SU-DHL-6 (cell line): ENCODE measurements around the gene ACTG1.

Experiments
- H2AFZ ChIP-seq: fragments of 200-600 bp; sonication (generic); 2 replicates; pipeline ENCODE4 v1.6.1; 2014; ENCODE audit warnings: low read depth, mild to moderate bottlenecking, moderate library complexity, mixed read lengths, antibody characterized with exemption, low read length; ENCODE audit not compliant: severe bottlenecking
- H3F3A ChIP-seq: fragments of 200-600 bp; shearing (Covaris generic); 2 replicates; pipeline ENCODE4 v1.6.0; 2016; ENCODE audit warnings: antibody characterized with exemption, mild to moderate bottlenecking; ENCODE audit not compliant: insufficient read depth
- H3K27ac ChIP-seq: fragments of 200-600 bp; sonication (generic); 2 replicates; pipeline ENCODE4 v1.5.1; 2016; ENCODE audit warnings: low read depth, mild to moderate bottlenecking, low read length, moderate library complexity, mixed read lengths
- H3K27me3 ChIP-seq: fragments of 200-600 bp; sonication (generic), shearing (Covaris generic); 2 replicates; pipeline ENCODE4 v1.6.0; 2014; ENCODE audit warnings: mild to moderate bottlenecking, low read length
- H3K36me3 ChIP-seq: fragments of 200-600 bp; sonication (generic); 2 replicates; pipeline ENCODE4 v1.6.1; 2014; ENCODE audit warnings: mild to moderate bottlenecking, low read length, mixed read lengths
- H3K4me2 ChIP-seq: fragments of 300-600, 200-600 bp; shearing (Covaris generic), sonication (generic); 2 replicates; pipeline ENCODE4 v1.6.0; 2014; ENCODE audit warnings: low read length, low read depth, mild to moderate bottlenecking; ENCODE audit not compliant: poor library complexity, severe bottlenecking
- H3K4me3 ChIP-seq: fragments of 200-600 bp; sonication (generic); 2 replicates; pipeline ENCODE4 v1.5.1; 2014; ENCODE audit warnings: antibody characterized with exemption, low read length, mild to moderate bottlenecking, mixed read lengths; ENCODE audit not compliant: insufficient read depth, poor library complexity, severe bottlenecking
- H3K79me2 ChIP-seq: fragments of 200-600 bp; sonication (generic); 2 replicates; pipeline ENCODE4 v1.6.1; 2014; ENCODE audit warnings: mild to moderate bottlenecking, low read length, moderate library complexity; ENCODE audit not compliant: insufficient read depth
- H3K9ac ChIP-seq: fragments of 200-600 bp; sonication (generic); 2 replicates; pipeline ENCODE4 v1.7.0; 2014; ENCODE audit warnings: mild to moderate bottlenecking, low read length
- H3K9me2 ChIP-seq: fragments of 200-600 bp; sonication (generic); replicated peaks from 2 replicates; pipeline ENCODE4 v1.6.1; 2014; ENCODE audit warnings: low read length; ENCODE audit not compliant: insufficient read depth
- H3K9me3 ChIP-seq: fragments of 200-600 bp; sonication (generic); 2 replicates; pipeline ENCODE4 v1.6.1; 2014; ENCODE audit warnings: low read length, mixed read lengths; ENCODE audit not compliant: insufficient read depth
- H4K20me1 ChIP-seq: fragments of 200-600 bp; sonication (generic); 2 replicates; pipeline ENCODE4 v1.6.1; 2014; ENCODE audit warnings: low read depth, mild to moderate bottlenecking, antibody characterized with exemption, low read length, moderate library complexity, mixed read lengths
- CTCF ChIP-seq: fragments of 200-600 bp; sonication (generic); IDR thresholded peaks from one replicate; pipeline ENCODE4 v1.5.1; 2017; ENCODE audit warnings: antibody characterized with exemption, mild to moderate bottlenecking, low read length, moderate library complexity; ENCODE audit not compliant: insufficient read depth, poor library complexity, severe bottlenecking
- EZH2phosphoT487 ChIP-seq: fragments of 200-600 bp; sonication (generic), shearing (Covaris generic); conservative IDR thresholded peaks from 2 replicates; pipeline ENCODE4 v1.6.1; 2018; ENCODE audit warnings: mild to moderate bottlenecking, antibody characterized with exemption, low read length, moderate library complexity, mixed read lengths

The ACTG1 gene

GRCh38 chr17:81544281-81544974 is 31.8 kb upstream of the ACTG1 start:
- H3K27me3 ChIP-seq = no peaks in the 10 kb centered on the region
- H3K4me2 ChIP-seq = no peak overlapping the region
- H3K27ac ChIP-seq = no peak overlapping the region
- H3F3A ChIP-seq = no peaks in the 10 kb centered on the region
- no peaks in the 10 kb centered on the region for H3K9me2 ChIP-seq
- no peaks in the 10 kb centered on the region for H3K36me3 ChIP-seq
- H4K20me1 ChIP-seq = no peaks in the 10 kb centered on the region
- TF ChIP-seq CTCF (no peak), EZH2phosphoT487 (no peak)
- H3K9me3 ChIP-seq = no peaks in the 10 kb centered on the region
- H3K9ac ChIP-seq = no peak overlapping the region
- H2AFZ ChIP-seq = no peak overlapping the region
- H3K79me2 ChIP-seq = no peaks in the 10 kb centered on the region
- H3K4me3 ChIP-seq = no peak overlapping the region

- H3K4me2 ChIP-seq = no peak overlapping the region
- H3K27ac ChIP-seq = no peak overlapping the region
- no peaks in the 10 kb centered on the region for H3F3A ChIP-seq
- H3K79me2 ChIP-seq = no peaks in the 10 kb centered on the region
- H3K4me3 ChIP-seq = no peak overlapping the region
- H3K9me3 ChIP-seq = no peaks in the 10 kb centered on the region
- H3K9me2 ChIP-seq = no peaks in the 10 kb centered on the region
- H2AFZ ChIP-seq = no peak overlapping the region
- no peak for TF ChIP-seq CTCF
- TF ChIP-seq EZH2phosphoT487 = no peak
- no peak overlapping the region for H3K9ac ChIP-seq
- no peaks in the 10 kb centered on the region for H3K36me3 ChIP-seq
- no peaks in the 10 kb centered on the region for H3K27me3 ChIP-seq
- H4K20me1 ChIP-seq = no peaks in the 10 kb centered on the region
These were observed 31.2 kb upstream of the ACTG1 start for GRCh38 chr17:81543756-81544155.

GRCh38 chr17:81543339-81543675 is 30.7 kb upstream of the ACTG1 start:
- Histone ChIP-seq H3K36me3 (no peaks in the 10 kb centered on the region), H2AFZ (no peak overlapping the region), H3K79me2 (no peaks in the 10 kb centered on the region), H3F3A (no peaks in the 10 kb centered on the region), H3K27me3 (no peaks in the 10 kb centered on the region), H3K27ac (no peak overlapping the region), H3K4me2 (no peak overlapping the region), H4K20me1 (no peaks in the 10 kb centered on the region), H3K9ac (no peak overlapping the region), H3K9me3 (no peaks in the 10 kb centered on the region), H3K9me2 (no peaks in the 10 kb centered on the region), H3K4me3 (no peak overlapping the region)
- TF ChIP-seq EZH2phosphoT487 = no peak
- TF ChIP-seq CTCF = no peak
